ENCODE data around the gene GLG1.

The GLG1 gene

DNA sequence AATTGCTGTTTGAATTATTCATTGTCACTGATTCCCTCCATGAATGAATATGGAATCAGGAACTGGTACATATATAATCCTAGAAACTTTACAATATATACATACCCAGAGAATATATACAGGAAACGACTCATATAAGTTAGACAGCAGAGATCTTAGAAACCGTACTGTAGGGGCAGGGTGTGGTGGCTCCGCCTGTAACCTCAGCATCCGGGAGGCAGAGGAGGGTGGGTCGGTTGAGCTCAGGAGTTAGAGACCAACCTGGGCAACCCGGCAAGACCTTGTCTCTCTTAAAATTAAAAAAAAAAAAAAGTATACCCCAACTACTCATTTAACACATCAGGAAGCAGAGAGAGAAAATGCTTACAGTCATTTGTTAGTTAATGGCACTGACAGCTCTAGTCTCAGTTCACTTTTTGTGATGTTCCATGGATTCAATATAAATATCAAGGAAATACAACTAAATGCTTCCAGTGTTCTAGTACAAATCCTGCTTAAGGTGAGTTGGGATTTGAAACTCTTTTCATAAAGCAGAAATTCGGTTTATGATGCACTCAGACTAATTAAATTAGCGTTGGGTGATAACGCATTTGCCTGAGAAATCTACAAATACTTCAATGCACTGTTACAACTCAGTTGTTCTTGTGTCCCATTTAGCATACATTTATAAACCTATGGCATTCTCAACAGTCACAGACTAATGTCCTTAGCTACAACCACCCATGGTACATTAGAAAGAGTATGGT, 5.6 kb downstream of the GLG1 start:
- no peak overlapping the region for H3K4me3 ChIP-seq (ENCODE audit: low read length)

DNA sequence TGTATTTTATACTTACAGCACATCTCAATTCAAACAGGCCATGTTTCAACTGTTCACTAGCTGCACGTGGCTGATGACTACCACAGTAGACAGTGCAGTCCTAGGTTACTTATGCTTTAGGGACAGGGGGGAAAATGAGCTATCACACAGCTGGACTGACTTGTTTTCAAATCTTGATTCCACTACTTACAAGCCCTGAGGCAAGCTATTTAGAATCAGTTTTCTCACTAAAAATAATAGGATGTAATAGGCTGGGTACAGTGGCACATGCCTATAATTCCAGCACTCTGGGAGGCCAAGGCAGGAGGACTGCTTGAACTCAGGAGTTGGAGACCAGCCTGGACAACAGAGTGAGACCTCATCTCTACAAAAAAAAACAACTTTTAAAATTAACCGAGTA, 10.3 kb downstream of the GLG1 start:
- no peak overlapping the region for H3K4me3 ChIP-seq (ENCODE audit: low read length)
- no peak for TF ChIP-seq ZNF274 (IDR thresholded peaks at IDR 0.05; ENCODE audit: low read depth, low read length)

More for the DNA sequence above, 5.6 kb downstream of the GLG1 start:
- TF ChIP-seq ZNF274 (IDR thresholded peaks at IDR 0.05; ENCODE audit: low read depth, low read length), result no peak

DNA sequence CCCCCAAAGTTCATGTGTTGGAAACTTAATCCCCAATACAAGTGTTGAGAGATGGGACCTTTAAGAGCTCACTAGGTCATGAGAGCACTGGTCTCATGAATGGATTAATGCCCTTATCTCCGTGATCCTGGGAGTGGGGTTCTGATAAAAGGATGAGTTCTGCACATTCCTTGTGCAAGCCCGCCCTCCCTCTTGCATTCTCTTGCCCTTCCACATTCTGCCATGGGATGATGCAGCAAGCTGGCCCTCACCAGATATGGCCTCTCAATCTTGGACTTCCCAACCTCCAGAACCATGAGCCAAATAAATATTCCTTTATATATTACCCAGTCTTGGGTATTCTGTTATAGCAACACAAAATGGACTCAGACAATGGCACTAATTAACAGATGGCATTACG, 14.1 kb downstream of the GLG1 start:
- no peak overlapping the region for H3K4me3 ChIP-seq (ENCODE audit: low read length)
- no peak for TF ChIP-seq ZNF274 (IDR thresholded peaks at IDR 0.05; ENCODE audit: low read depth, low read length)

DNA sequence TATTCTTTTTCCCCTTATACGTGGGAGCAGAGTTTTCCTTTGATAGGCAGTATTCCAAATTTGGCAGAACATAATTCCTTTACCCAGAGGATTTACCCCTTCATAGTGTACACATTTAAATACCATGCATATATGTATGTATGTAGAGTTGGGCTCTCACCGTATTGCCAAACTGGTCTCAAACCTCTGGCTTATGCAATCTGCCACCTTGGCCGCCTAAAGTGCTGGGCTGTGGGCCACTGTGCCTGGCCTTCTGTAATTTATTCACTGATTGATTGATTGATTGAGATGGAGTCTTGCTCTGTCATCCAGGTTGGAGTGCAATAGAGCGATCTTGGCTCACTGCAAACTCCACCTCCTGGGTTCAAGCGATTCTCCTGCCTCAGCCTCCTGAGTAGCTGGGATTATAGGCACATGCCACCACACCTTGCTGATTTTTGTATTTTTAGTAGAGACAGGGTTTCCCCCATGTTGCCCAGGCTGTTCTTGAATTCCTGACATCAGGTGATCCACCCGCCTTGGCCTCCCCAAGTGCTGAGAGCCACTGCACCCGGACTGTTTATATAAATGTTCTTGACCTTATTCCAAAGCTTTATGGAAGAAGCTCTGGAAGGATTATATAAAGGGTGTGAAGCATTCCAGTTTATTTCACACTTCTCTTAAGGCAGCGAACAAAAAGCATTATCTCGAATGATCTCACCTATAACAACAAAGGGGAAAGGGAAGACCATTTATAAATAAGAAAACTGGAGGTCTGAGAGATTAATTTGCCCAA, 14.9 kb downstream of the GLG1 start:
- no peak for TF ChIP-seq ZNF274 (IDR thresholded peaks at IDR 0.05; ENCODE audit: low read depth, low read length)
- no peak overlapping the region for H3K4me3 ChIP-seq (ENCODE audit: low read length)

DNA sequence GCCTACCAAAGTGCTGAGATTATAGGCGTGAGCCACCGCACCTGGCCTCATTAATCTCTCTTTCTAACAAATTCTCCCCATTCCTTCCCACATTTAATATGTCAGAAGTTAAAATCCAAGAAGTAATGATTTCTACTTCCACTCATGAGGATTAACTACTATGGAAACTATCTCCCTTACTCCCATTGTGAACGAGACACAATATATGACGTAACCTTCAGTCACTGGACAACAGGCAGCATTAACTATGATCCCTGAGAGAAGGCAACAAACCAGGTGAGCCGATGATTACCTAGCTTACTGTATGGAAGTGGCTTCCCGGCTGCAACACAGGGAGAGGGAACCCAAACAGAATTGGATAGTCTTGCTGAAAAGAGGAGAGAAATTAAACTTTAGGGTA, 20.0 kb downstream of the GLG1 start:
- TF ChIP-seq ZNF274 (IDR thresholded peaks at IDR 0.05; ENCODE audit: low read depth, low read length), result no peak
- no peak overlapping the region for H3K4me3 ChIP-seq (ENCODE audit: low read length)

DNA sequence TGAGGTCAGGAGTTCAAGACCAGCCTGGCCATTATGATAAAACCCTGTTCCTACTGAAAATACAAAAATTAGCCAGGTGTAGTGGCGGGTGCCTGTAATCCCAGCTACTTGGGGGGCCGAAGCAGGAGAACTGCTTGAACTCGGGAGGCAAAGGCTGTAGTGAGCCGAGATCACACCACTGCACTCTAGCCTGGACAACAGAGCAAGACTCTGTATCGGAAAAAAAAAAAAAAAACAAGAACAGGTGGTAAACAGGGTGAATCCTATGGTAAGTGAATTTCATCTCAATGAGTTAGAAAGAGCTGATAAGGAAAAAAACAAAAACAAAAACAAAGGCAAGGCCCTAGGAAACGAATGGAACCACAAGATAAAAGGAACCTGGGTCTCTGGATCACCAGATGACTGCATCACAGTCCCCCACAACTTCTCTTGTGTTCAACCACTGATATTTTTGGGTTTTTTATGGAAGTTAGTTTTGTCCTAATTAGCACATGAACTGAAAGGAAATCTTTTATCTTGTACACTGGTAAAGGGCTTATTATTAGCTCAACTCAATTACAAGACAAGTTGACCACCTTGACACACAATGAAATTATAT, 21.0 kb downstream of the GLG1 start:
- no peak for TF ChIP-seq ZNF274 (IDR thresholded peaks at IDR 0.05; ENCODE audit: low read depth, low read length)
- H3K4me3 ChIP-seq (ENCODE audit: low read length), result no peak overlapping the region

DNA sequence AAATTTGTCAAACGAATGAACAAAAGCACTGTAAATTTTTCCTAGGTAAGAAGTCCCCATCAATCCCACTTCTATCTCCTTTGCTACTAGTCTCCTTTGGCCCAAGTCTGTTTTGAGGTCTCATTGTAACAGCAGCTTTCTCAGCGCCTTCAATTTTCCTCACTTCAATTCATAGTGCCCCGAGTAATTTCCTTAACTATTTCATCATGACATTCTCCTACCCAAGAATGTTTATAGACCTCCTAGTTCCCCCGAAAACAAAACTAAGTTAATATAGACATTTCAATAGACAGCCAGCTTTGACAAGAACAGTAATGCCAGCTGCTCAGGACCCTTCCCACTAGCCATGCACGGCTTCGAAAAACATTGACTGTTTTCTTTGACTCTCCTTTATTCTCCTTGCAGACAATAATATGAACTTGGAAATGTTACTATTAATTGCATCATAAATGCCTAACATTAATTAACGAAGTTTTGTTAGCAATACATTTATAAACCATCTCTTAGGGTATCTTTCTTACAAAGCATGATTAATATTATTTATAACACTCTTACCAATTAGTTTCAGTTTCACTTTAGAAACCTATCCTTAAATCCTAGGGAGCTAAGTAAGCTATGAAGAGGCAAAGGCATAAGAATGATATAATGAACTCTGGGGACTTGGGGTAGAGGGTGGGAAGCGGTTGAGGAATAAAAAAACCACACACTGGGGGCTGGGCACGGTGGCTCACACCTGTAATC, 22.8 kb downstream of the GLG1 start:
- H3K4me3 ChIP-seq (ENCODE audit: low read length), result no peak overlapping the region
- TF ChIP-seq ZNF274 (IDR thresholded peaks at IDR 0.05; ENCODE audit: low read depth, low read length), result no peak

DNA sequence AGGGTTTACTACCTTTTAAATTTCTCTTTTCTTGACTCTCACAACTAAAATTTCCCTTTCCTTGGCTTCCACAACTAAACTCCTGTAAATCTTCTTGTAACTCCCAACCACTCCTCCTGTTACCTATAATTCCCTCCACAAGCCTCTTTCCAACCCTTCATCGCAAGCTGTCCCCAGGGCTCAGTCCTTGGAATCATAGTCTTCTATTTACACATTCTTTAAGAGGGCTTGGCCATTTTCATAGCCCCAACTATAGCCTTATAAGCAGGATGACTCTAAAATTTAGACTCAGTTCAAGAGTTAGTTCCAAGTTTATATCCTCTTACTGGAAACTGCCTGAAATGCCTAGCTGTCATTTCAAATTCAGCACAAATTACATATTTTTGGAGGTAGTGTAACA, 23.9 kb downstream of the GLG1 start:
- TF ChIP-seq ZNF274 (IDR thresholded peaks at IDR 0.05; ENCODE audit: low read depth, low read length), result no peak
- H3K4me3 ChIP-seq (ENCODE audit: low read length), result no peak overlapping the region

DNA sequence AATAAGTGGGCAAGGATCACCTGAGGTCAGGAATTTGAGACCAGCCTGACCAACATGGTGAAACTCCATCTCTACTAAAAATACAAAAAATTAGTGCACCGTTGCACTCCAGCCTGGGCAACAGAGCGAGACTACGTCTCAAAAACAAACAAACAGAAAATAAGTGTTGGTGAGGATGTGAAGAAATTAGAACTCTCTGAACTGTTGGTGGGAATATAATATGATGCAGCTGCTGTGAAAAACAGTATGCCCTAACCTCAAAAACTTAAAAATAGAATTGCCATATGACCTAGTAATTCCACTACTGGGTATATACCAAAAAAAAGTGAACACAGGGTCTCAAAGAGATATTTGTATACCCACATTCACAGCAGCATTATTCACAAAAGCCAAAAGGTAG, 26.1 kb downstream of the GLG1 start:
- no peak for TF ChIP-seq ZNF274 (IDR thresholded peaks at IDR 0.05; ENCODE audit: low read depth, low read length)
- no peak overlapping the region for H3K4me3 ChIP-seq (ENCODE audit: low read length)

DNA sequence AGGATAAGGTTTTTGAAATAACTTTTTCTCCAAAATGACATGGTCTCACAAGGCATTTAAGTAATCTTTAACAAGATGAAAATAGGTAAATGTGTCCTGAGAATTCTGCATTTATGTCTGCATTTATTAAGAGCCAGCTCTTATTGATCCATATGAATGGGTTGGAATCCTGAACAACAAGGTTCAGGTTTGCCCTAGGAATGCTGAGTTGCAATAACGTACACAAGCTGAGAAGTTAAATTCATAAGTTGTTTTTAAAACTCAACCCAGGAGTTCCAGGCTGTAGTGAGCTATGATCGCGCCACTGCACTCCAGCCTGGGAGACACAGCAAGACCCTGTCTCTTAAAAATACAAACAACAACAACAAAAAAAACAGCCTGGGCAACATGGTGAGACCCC, 28.1 kb downstream of the GLG1 start:
- no peak for TF ChIP-seq ZNF274 (IDR thresholded peaks at IDR 0.05; ENCODE audit: low read depth, low read length)
- no peak overlapping the region for H3K4me3 ChIP-seq (ENCODE audit: low read length)

DNA sequence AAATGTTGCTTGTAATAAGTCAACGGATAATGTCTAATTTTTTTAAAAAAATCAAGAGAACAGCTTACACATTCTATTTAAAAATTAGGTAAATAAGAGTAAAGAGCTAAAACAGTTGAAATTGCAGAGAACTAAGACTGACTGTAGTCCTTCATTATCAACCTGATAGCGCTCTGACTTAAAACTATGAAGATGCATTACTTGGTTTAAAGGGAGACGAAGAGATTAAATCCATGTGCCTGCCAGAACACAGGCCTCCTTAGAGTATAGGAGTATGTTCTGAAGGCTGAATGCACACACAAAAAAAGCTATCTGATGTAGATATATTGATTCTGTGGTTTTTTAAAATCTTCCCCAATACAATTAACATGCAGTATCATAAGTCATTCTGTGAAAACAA, 28.5 kb downstream of the GLG1 start:
- TF ChIP-seq ZNF274 (IDR thresholded peaks at IDR 0.05; ENCODE audit: low read depth, low read length), result no peak

DNA sequence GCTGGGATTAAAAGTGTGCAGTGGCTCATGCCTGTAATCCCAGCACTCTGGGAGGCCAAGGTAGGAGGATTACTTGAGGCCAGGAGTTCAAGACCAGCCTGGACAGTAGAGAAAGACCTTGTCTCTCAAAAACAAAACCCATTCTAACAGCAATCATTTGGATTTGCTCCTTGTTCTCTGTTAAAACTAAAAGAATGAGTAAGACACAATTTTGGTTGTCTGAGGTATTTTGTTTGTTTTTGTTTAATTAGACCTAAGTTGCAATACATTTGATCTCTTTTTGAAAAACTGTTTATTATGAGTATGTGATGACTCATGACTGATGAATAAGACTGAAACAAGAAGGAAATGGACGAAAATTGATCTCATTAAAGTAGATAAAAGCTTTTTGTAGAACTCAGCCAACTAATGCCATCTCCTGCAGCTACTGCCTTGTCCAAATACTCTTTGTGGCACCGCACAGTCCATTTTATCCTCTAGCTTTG, 29.0 kb downstream of the GLG1 start:
- no peak overlapping the region for H3K4me3 ChIP-seq (ENCODE audit: low read length)
- TF ChIP-seq ZNF274 (IDR thresholded peaks at IDR 0.05; ENCODE audit: low read depth, low read length), result no peak

More for the DNA sequence above, 28.5 kb downstream of the GLG1 start:
- no peak overlapping the region for H3K4me3 ChIP-seq (ENCODE audit: low read length)

DNA sequence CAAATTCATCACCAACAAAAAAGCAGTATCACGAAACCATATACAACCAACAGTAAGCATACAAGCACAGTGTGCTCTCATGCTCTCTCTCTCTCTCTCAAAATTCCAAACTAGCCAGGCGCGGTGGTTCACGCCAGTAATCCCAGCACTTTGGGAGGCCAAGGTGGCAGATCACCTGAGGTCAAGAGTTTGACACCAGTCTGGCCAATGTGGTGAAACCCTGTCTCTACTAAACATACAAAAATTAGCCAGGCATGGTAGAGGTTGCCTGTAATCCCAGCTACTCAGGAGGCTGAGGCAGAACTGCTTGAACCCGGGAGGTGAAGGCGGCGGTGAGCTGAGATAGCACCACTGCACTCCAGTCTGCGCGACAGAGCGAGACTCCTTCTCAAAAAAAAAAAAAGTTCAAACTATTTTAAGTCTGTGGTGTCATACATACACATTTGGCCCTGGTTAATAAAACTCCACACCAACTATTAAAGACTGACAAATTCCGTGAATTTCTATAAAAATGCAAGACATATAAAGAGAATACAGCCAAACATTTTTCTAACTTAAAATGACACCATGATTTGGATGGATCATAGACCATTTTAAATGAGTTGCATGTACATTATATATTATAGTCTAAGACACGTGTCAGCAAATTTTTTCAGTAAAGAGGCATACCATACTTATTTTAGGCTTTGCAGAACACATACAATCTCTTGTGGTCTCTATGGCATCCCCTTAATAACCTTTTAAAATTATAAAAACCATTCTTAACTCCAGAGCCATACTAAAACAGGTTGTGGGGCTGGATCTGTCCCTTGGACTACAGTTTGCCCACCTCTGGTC, 30.9 kb downstream of the GLG1 start:
- H3K4me3 ChIP-seq (ENCODE audit: low read length), result no peak overlapping the region
- no peak for TF ChIP-seq ZNF274 (IDR thresholded peaks at IDR 0.05; ENCODE audit: low read depth, low read length)

All from GM08714 (cell line).